ENCODE results near the gene RNGTT.

DNA sequence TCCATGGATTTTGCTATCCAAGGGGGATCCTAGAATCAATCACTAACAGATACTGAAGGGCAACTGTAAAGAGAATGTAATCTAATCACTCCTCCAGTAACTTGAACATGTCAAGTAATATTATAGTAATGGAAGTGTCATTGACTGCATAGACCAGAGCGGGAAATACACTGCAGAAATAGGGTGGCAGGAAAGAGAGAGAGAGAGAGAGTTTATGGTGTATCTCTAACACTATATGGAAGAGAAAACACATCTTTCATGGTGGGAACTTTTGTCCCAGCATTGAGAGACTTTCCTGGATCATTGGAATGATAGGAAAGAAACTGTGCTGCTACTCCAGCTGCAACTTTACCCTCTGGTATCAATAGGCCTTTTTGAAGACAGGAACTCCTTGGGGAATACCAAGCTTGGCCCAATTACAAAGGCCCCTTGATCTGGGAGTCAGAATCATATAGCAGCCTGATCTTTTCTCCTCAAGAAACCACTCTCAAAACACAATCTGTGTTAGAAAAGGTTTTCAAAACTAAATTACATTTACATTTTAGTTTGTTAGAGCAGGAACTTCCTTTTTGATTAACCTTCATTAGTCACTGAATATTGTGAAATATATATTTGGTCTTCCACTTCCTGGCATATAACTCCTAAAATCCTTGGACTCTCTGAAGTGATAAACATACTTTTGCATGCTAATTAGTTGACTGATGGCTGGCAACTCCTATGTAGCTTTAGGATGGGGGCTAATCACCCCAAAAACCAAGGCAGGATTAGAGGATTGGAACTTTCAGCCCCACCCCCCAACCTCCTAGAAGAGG, 29.5 kb upstream of the RNGTT start:
- TF ChIP-seq EZH2phosphoT487 (IDR thresholded peaks at IDR 0.05; ENCODE audit: borderline replicate concordance) = no peak
- TF ChIP-seq, protein P1, sequence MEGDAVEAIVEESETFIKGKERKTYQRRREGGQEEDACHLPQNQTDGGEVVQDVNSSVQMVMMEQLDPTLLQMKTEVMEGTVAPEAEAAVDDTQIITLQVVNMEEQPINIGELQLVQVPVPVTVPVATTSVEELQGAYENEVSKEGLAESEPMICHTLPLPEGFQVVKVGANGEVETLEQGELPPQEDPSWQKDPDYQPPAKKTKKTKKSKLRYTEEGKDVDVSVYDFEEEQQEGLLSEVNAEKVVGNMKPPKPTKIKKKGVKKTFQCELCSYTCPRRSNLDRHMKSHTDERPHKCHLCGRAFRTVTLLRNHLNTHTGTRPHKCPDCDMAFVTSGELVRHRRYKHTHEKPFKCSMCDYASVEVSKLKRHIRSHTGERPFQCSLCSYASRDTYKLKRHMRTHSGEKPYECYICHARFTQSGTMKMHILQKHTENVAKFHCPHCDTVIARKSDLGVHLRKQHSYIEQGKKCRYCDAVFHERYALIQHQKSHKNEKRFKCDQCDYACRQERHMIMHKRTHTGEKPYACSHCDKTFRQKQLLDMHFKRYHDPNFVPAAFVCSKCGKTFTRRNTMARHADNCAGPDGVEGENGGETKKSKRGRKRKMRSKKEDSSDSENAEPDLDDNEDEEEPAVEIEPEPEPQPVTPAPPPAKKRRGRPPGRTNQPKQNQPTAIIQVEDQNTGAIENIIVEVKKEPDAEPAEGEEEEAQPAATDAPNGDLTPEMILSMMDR (conservative IDR thresholded peaks at IDR 0.05; ENCODE audit: low read length) = no peak

All from Loucy (cell line).